22Rv1 (cell line): Measurements from ENCODE around the gene SH2D4B.

Source experiments
- H3K27ac ChIP-seq: fragments of 450-650 bp; 2 replicates; pipeline ENCODE4 v1.5.1; 2017
- CTCF ChIP-seq: fragments of 450-650 bp; IDR thresholded peaks from 2 replicates; pipeline ENCODE4 v1.5.1; 2017; ENCODE audit warnings: mild to moderate bottlenecking
- ZFX ChIP-seq: fragments of 450-650 bp; IDR thresholded peaks from 2 replicates; pipeline ENCODE4 v1.6.1; 2017; ENCODE audit warnings: antibody characterized with exemption, borderline replicate concordance

SH2D4B gene

GRCh38 chr10:80589726-80590373, 52.1 kb downstream of the SH2D4B start:
- TF ChIP-seq CTCF (no peak), ZFX (no peak)

GRCh38 chr10:80590585-80591125, 53.0 kb downstream of the SH2D4B start:
- H3K27ac ChIP-seq = no peak overlapping the region
- TF ChIP-seq ZFX = no peak
- no peak for TF ChIP-seq CTCF

More at GRCh38 chr10:80589726-80590373, 52.1 kb downstream of the SH2D4B start:
- H3K27ac ChIP-seq = no peak overlapping the region

- H3K27ac ChIP-seq = no peak overlapping the region
- peak; percentile 93 for TF ChIP-seq CTCF
- no peak for TF ChIP-seq ZFX
These were observed 58.9 kb downstream of the SH2D4B start for GRCh38 chr10:80596391-80597257.

GRCh38 chr10:80598084-80598798, 60.5 kb downstream of the SH2D4B start:
- no peak overlapping the region for H3K27ac ChIP-seq
- no peak for TF ChIP-seq CTCF
- no peak for TF ChIP-seq ZFX

GRCh38 chr10:80598951-80599350, 61.2 kb downstream of the SH2D4B start:
- H3K27ac ChIP-seq = no peak overlapping the region
- no peak for TF ChIP-seq CTCF
- no peak for TF ChIP-seq ZFX

- H3K27ac ChIP-seq = no peak overlapping the region
These were observed 61.7 kb downstream of the SH2D4B start for GRCh38 chr10:80599424-80599847.

More at GRCh38 chr10:80599424-80599847, 61.7 kb downstream of the SH2D4B start:
- TF ChIP-seq ZFX = no peak
- peak; percentile 85 for TF ChIP-seq CTCF
